ENCODE data around the gene IKZF1.

DNA sequence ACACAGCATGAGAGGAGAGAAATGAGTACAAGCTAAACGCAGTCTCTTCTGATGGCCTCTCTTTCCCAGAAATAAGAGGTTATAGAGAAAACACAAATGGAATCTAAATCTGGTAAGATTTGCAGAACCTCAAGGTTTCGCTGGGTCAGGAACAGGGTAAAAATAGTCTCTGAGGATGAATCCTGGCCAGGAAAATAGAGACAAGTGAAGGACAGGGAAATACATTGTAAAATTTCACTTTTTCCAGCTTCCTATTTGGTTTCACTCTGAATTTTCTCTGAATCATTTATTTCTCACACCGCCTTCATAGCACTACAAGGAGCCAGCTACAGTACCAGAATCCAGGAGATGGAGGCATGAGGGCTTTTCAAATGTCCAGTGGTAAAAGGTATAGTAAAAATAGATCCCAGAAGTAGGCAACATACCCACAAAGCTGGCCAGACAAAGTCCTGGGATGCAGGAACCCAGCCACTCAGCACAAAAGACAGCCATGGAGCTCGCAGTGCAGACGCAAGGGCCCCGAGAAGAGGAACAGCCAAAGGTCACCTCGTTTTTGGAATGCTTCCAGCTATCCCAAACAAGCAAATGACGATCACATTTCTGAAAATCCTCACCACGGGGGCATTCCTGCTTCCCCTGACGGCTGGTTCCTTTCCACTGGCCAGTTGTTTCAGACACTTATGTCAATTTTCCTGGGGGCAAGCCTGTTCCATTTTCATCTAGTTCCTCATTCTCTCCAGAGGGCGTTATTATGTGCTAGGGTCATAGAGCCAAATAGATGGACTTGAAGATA, 21.5 kb upstream of the IKZF1 start:
- TF ChIP-seq POLR2A (conservative IDR thresholded peaks at IDR 0.05) (no peak), HNRNPL (IDR thresholded peaks at IDR 0.05; ENCODE audit: low read depth, low read length) (no peak), ARID2 (IDR thresholded peaks at IDR 0.05) (no peak), RHOXF2B (CRISPR knock-in tag; conservative IDR thresholded peaks at IDR 0.05) (no peak), YY1 (IDR thresholded peaks at IDR 0.05; ENCODE audit: borderline replicate concordance in 1 of 3, control insufficient read depth in 1 of 3, extremely low read depth in 1 of 3, insufficient read depth in 3 of 3, insufficient read length in 1 of 3, insufficient replicate concordance in 2 of 3, low read depth in 1 of 3, low read length in 2 of 3) (no peak), ZC3H11A (IDR thresholded peaks at IDR 0.05; ENCODE audit: low read depth, low read length) (no peak), SIN3A (IDR thresholded peaks at IDR 0.05; ENCODE audit: borderline replicate concordance in 2 of 2, control insufficient read depth in 1 of 2, low read depth in 2 of 2, low read length in 2 of 2) (no peak), NKRF (IDR thresholded peaks at IDR 0.05; ENCODE audit: borderline replicate concordance) (no peak), CHCHD3 (CRISPR knock-in tag; IDR thresholded peaks at IDR 0.05) (no peak), ZNF668 (CRISPR knock-in tag; IDR thresholded peaks at IDR 0.05) (no peak), DACH1 (IDR thresholded peaks at IDR 0.05; ENCODE audit: partially characterized antibody) (no peak), GABPB1 (CRISPR knock-in tag; IDR thresholded peaks at IDR 0.05) (no peak)
- TF ChIP-seq, protein P1, sequence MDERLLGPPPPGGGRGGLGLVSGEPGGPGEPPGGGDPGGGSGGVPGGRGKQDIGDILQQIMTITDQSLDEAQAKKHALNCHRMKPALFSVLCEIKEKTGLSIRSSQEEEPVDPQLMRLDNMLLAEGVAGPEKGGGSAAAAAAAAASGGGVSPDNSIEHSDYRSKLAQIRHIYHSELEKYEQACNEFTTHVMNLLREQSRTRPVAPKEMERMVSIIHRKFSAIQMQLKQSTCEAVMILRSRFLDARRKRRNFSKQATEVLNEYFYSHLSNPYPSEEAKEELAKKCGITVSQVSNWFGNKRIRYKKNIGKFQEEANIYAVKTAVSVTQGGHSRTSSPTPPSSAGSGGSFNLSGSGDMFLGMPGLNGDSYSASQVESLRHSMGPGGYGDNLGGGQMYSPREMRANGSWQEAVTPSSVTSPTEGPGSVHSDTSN (CRISPR knock-in tag; IDR thresholded peaks at IDR 0.05; ENCODE audit: low read depth) = no peak
- TF ChIP-seq, protein P1 (tag; conservative IDR thresholded peaks at IDR 0.05; ENCODE audit: low read depth) = no peak
